Naive thymus-derived CD4-positive, alpha-beta T cell (primary cell): Measurements from ENCODE around the gene MCC. TPM values are rescaled to one million over a fixed set of nuclear protein-coding genes. Genes with fewer than 3 reads are reported as not detected.

ENCODE experiments used
- ATAC-seq: fragments of 150-1000 bp; cut with Tn5 transposase; 2 replicates; pipeline ENCODE4 v1.10.0; 2021; ENCODE audit warnings: mild to moderate bottlenecking, moderate library complexity
- CTCF ChIA-PET: fragments of 350-600 bp; sonication (Branson Sonifier 250); formaldehyde crosslinking; loops from one replicate; lab custom pipeline; 2021; ENCODE audit warnings: antibody characterized with exemption; lab: Charles Lee
- POLR2A ChIA-PET: fragments of 350-600 bp; sonication (Branson Sonifier 250); formaldehyde crosslinking; loops from one replicate; lab custom pipeline; 2021; ENCODE audit warnings: antibody characterized with exemption, inconsistent platforms; lab: Charles Lee
- DNase-seq, 9 donors: peaks; one replicate each; pipeline versions ENCODE4 v3.0.0 to v3.0.0-alpha.2; 2020 to 2022; ENCODE audit warnings: mixed read lengths in 1 of 9
- H3K27ac ChIP-seq: one replicate; pipeline ENCODE4 v1.7.0; 2013; ENCODE audit warnings: mild to moderate bottlenecking, low read depth, low read length, moderate library complexity
- H3K27me3 ChIP-seq, 2 donors: one replicate each; pipeline ENCODE4 v1.7.0; 2013; ENCODE audit warnings: low read length in 2 of 2, mild to moderate bottlenecking in 2 of 2, moderate library complexity in 2 of 2; ENCODE audit not compliant: control insufficient read depth in 2 of 2, insufficient read depth in 2 of 2
- H3K36me3 ChIP-seq, 3 experiments: 1 replicate in 2 of 3; 2 replicates in 1 of 3; pipeline ENCODE4 v1.7.0; 2013; ENCODE audit warnings: low read length in 3 of 3, mild to moderate bottlenecking in 3 of 3, moderate library complexity in 1 of 3; ENCODE audit not compliant: insufficient read depth in 3 of 3, control insufficient read depth in 2 of 3
- H3K4me1 ChIP-seq, 2 donors: one replicate each; pipeline ENCODE4 v1.7.0; 2013; ENCODE audit warnings: low read length in 2 of 2, mild to moderate bottlenecking in 2 of 2, moderate library complexity in 1 of 2; ENCODE audit not compliant: control insufficient read depth in 2 of 2, insufficient read depth in 2 of 2
- H3K4me3 ChIP-seq: 2 replicates; pipeline ENCODE4 v1.7.0; 2013; ENCODE audit warnings: mild to moderate bottlenecking, low read length
- H3K9me3 ChIP-seq, 3 experiments: 1 replicate in 2 of 3; 2 replicates in 1 of 3; pipeline ENCODE4 v1.7.0; 2013; ENCODE audit warnings: low read length in 3 of 3; ENCODE audit not compliant: control insufficient read depth in 2 of 3
- H3K27ac Mint-ChIP-seq, 9 donors: one replicate each; pipeline ENCODE4 v1.8.0; 2020 to 2022; ENCODE audit warnings: mixed read lengths in 9 of 9, mild to moderate bottlenecking in 8 of 9, moderate library complexity in 5 of 9, inconsistent platforms in 2 of 9
- H3K27me3 Mint-ChIP-seq, 5 donors: one replicate each; pipeline ENCODE4 v1.8.0; 2021 to 2022; ENCODE audit warnings: mixed read lengths in 5 of 5, mild to moderate bottlenecking in 1 of 5
- H3K36me3 Mint-ChIP-seq, 5 donors: one replicate each; pipeline ENCODE4 v1.8.0; 2020 to 2022; ENCODE audit warnings: mixed read lengths in 5 of 5, mild to moderate bottlenecking in 3 of 5, inconsistent platforms in 1 of 5
- H3K4me1 Mint-ChIP-seq, 7 donors: one replicate each; pipeline ENCODE4 v1.8.0; 2020 to 2022; ENCODE audit warnings: mixed read lengths in 7 of 7, mild to moderate bottlenecking in 3 of 7, inconsistent platforms in 1 of 7
- H3K4me3 Mint-ChIP-seq, 10 donors: one replicate each; pipeline ENCODE4 v1.8.0; 2020 to 2022; ENCODE audit warnings: mild to moderate bottlenecking in 10 of 10, mixed read lengths in 10 of 10, moderate library complexity in 6 of 10, inconsistent platforms in 2 of 10
- H3K9me3 Mint-ChIP-seq, 11 donors: one replicate each; pipeline ENCODE4 v1.8.0; 2020 to 2022; ENCODE audit warnings: mixed read lengths in 11 of 11, mild to moderate bottlenecking in 4 of 11, inconsistent platforms in 1 of 11, moderate library complexity in 1 of 11
- intact Hi-C, 2 donors: fragments of 100-400 bp; cut with micrococcal nuclease; formaldehyde crosslinking; loops; one replicate each; pipeline ENCODE4 v1.15.1; 2023
- polyA plus RNA-seq, 2 donors: library from polyadenylated mRNA; unstranded; fragments of 300-500 nt; fragmentation: Illumina TruSeq; gene quantifications; one replicate each; pipeline ENCODE4 v1.2.3, GENCODE V29; 2021
- total RNA-seq, 6 experiments: library from RNA in 5 of 6; stranded (reverse) in 5 of 6; gene quantifications; 1 replicate in 5 of 6; 2 replicates in 1 of 6; pipeline ENCODE4 v1.2.3 and lab custom pipeline; 2021 to 2026

The MCC gene
- total and polyA plus RNA-seq, 7 experiments from 2014 or later, result 0.56 to 3.0 (median 0.89) TPM

- Histone ChIP-seq H3K27ac (no peak overlapping the region), H3K36me3 (no peaks in the 10 kb centered on the region), H3K4me1 (no peaks in the 10 kb centered on the region), H3K27me3 (no peaks in the 10 kb centered on the region), H3K9me3 (no peaks in the 10 kb centered on the region), H3K4me3 (no peak overlapping the region)
- no peak overlapping the region for H3K27ac Mint-ChIP-seq
- DNase-seq (no peak), ATAC-seq (no peak)
- intact Hi-C loops, result no loop called here
- H3K27me3 Mint-ChIP-seq, result peaks cover 0 to 16% (median 10%) of the 10 kb centered on the region in 5 donors
- ChIA-PET POLR2A (no interaction called here), CTCF (no interaction called here)
- H3K4me1 Mint-ChIP-seq, result peaks cover 0 to 2% (median 0%) of the 10 kb centered on the region in 7 donors
- no peaks in the 10 kb centered on the region for H3K9me3 Mint-ChIP-seq
- no peak overlapping the region for H3K4me3 Mint-ChIP-seq
- no peaks in the 10 kb centered on the region for H3K36me3 Mint-ChIP-seq
Observed at GRCh38 chr5:113161806-113162205, 326.4 kb downstream of the MCC start.

- Mint-ChIP-seq H3K9me3 (peaks cover 0 to 3% (median 0%) of the 10 kb centered on the region in 11 donors), H3K27me3 (peaks cover 0 to 4% (median under 1%) of the 10 kb centered on the region in 5 donors)
- H3K4me1 ChIP-seq, result no peaks in the 10 kb centered on the region
Observed at GRCh38 chr5:113157886-113158285, 330.4 kb downstream of the MCC start.

DNA sequence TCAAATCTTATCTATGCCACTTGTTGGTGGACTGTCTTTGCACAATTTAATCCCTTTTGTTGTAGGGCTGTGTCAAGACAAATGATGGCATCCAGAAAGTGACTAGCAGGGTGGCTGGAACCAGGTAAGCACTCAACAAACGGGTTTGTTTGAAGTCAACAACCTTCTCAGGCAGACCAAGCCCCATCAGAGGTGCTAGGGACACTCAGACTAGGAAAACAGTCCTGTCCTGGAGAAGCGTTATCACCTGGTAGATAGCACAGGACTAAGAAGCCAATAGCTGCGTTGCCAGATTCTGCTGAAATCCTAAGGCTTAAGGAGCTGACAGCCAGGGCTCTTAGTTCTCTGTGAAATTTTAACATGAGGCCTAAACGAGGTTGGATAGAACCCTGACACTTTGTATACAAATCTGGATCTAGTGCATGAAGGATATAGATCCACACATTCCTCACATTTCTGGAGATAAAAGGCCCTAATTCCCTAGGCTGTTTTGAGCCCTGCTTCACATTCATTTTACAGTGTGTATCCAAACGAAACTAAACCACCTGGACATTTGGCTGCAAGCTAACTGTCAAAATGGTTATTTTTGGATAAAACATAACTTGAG lies 331.9 kb downstream of the MCC start:
- H3K9me3 ChIP-seq, result no peaks in the 10 kb centered on the region
- ATAC-seq (no peak), DNase-seq (no peak)
- Mint-ChIP-seq H3K9me3 (peaks cover 0 to 3% (median 0%) of the 10 kb centered on the region in 11 donors), H3K4me3 (no peak overlapping the region), H3K4me1 (no peaks in the 10 kb centered on the region), H3K27ac (no peak overlapping the region), H3K27me3 (peaks cover 0 to 7% (median 0%) of the 10 kb centered on the region in 5 donors), H3K36me3 (peaks cover 0 to 11% (median 0%) of the 10 kb centered on the region in 5 donors)
- no peaks in the 10 kb centered on the region for H3K4me1 ChIP-seq
- ChIA-PET CTCF (no interaction called here), POLR2A (no interaction called here)
- no peak overlapping the region for H3K27ac ChIP-seq
- no peaks in the 10 kb centered on the region for H3K27me3 ChIP-seq
- no peak overlapping the region for H3K4me3 ChIP-seq
- intact Hi-C loops, result no loop called here
- no peaks in the 10 kb centered on the region for H3K36me3 ChIP-seq

More at GRCh38 chr5:113157886-113158285, 330.4 kb downstream of the MCC start:
- no peak overlapping the region for H3K4me3 Mint-ChIP-seq
- ATAC-seq, result no peak
- Histone ChIP-seq H3K4me3 (no peak overlapping the region), H3K36me3 (no peaks in the 10 kb centered on the region), H3K27ac (no peak overlapping the region), H3K27me3 (no peaks in the 10 kb centered on the region), H3K9me3 (no peaks in the 10 kb centered on the region)
- H3K4me1 Mint-ChIP-seq, result no peaks in the 10 kb centered on the region
- ChIA-PET CTCF (no interaction called here), POLR2A (no interaction called here)
- no peak overlapping the region for H3K27ac Mint-ChIP-seq
- intact Hi-C loops, result no loop called here
- H3K36me3 Mint-ChIP-seq, result peaks cover 0 to 11% (median 0%) of the 10 kb centered on the region in 5 donors
- no peak for DNase-seq

GRCh38 chr5:113153512-113154097 lies 334.6 kb downstream of the MCC start:
- no peak overlapping the region for H3K4me3 Mint-ChIP-seq
- Histone ChIP-seq H3K4me3 (no peak overlapping the region), H3K36me3 (no peaks in the 10 kb centered on the region), H3K4me1 (no peaks in the 10 kb centered on the region), H3K9me3 (no peaks in the 10 kb centered on the region), H3K27me3 (no peaks in the 10 kb centered on the region), H3K27ac (no peak overlapping the region)
- peaks cover 0 to 3% (median 0%) of the 10 kb centered on the region in 11 donors for H3K9me3 Mint-ChIP-seq
- POLR2A ChIA-PET, result no interaction called here
- CTCF ChIA-PET, result no interaction called here
- peaks cover 0 to 11% (median 0%) of the 10 kb centered on the region in 5 donors for H3K36me3 Mint-ChIP-seq
- DNase-seq (no peak), ATAC-seq (no peak)
- H3K4me1 Mint-ChIP-seq, result no peaks in the 10 kb centered on the region
- intact Hi-C loops, result no loop called here
- H3K27ac Mint-ChIP-seq, result no peak overlapping the region
- H3K27me3 Mint-ChIP-seq, result peaks cover 0 to 12% (median 0%) of the 10 kb centered on the region in 5 donors

GRCh38 chr5:113152380-113152740 lies 335.9 kb downstream of the MCC start:
- no peak overlapping the region for H3K4me3 ChIP-seq
- no peak for DNase-seq
- H3K9me3 ChIP-seq, result no peaks in the 10 kb centered on the region
- no peak overlapping the region for H3K4me3 Mint-ChIP-seq
- peaks cover 0 to 15% (median 0%) of the 10 kb centered on the region in 5 donors for H3K27me3 Mint-ChIP-seq
- H3K4me1 Mint-ChIP-seq, result no peaks in the 10 kb centered on the region
- H3K27ac ChIP-seq, result no peak overlapping the region
- no peak for ATAC-seq
- no peaks in the 10 kb centered on the region for H3K4me1 ChIP-seq
- peaks cover 0 to 3% (median 0%) of the 10 kb centered on the region in 11 donors for H3K9me3 Mint-ChIP-seq
- no peaks in the 10 kb centered on the region for H3K27me3 ChIP-seq
- ChIA-PET POLR2A (no interaction called here), CTCF (no interaction called here)
- no peaks in the 10 kb centered on the region for H3K36me3 ChIP-seq
- intact Hi-C loops, result no loop called here
- H3K36me3 Mint-ChIP-seq, result peaks cover 0 to 11% (median 0%) of the 10 kb centered on the region in 5 donors
- H3K27ac Mint-ChIP-seq, result no peak overlapping the region

- Histone ChIP-seq H3K9me3 (no peaks in the 10 kb centered on the region), H3K4me3 (no peak overlapping the region), H3K4me1 (no peaks in the 10 kb centered on the region), H3K27ac (no peak overlapping the region), H3K27me3 (no peaks in the 10 kb centered on the region), H3K36me3 (no peaks in the 10 kb centered on the region)
- H3K4me3 Mint-ChIP-seq, result no peak overlapping the region
- H3K27me3 Mint-ChIP-seq, result peaks cover 0 to 15% (median 0%) of the 10 kb centered on the region in 5 donors
- H3K9me3 Mint-ChIP-seq, result peaks cover 0 to 3% (median 0%) of the 10 kb centered on the region in 11 donors
- H3K4me1 Mint-ChIP-seq, result no peaks in the 10 kb centered on the region
- CTCF ChIA-PET, result no interaction called here
- peak overlapping the region in 1 of 9 donors; percentile 58 for H3K27ac Mint-ChIP-seq
- DNase-seq (no peak), ATAC-seq (no peak)
- POLR2A ChIA-PET, result no interaction called here
- peaks cover 0 to 11% (median 0%) of the 10 kb centered on the region in 5 donors for H3K36me3 Mint-ChIP-seq
- intact Hi-C loops, result no loop called here
Observed at GRCh38 chr5:113151641-113152379, 336.4 kb downstream of the MCC start.
